DMS153 (cell line): ENCODE data around the gene FBXO7.
A peak's percentile ranks its signal among the peaks of the same experiment; 100 is the strongest.

Experiments used
- DNase-seq: peaks from one replicate; lab custom pipeline; 2025; lab: John Stamatoyannopoulos, UW

FBXO7 gene

GRCh38 chr22:32531931-32532819 lies 57.6 kb downstream of the FBXO7 start:
- peak; percentile 69 for DNase-seq

GRCh38 chr22:32532820-32533128 lies 58.2 kb downstream of the FBXO7 start:
- DNase-seq, result no peak

- DNase-seq, result no peak
Observed at GRCh38 chr22:32533265-32534111, 58.9 kb downstream of the FBXO7 start.

GRCh38 chr22:32534252-32535235 lies 59.9 kb downstream of the FBXO7 start:
- DNase-seq, result no peak

- no peak for DNase-seq
Observed at GRCh38 chr22:32535531-32536190, 61.0 kb downstream of the FBXO7 start.

- DNase-seq, result no peak
Observed at GRCh38 chr22:32536352-32536751, 61.7 kb downstream of the FBXO7 start.

- no peak for DNase-seq
Observed at GRCh38 chr22:32538521-32538920, 63.9 kb downstream of the FBXO7 start.

GRCh38 chr22:32539631-32540421 lies 65.2 kb downstream of the FBXO7 start:
- peak; percentile 76 for DNase-seq

- DNase-seq, result no peak
Observed at GRCh38 chr22:32541481-32541880, 66.9 kb downstream of the FBXO7 start.

GRCh38 chr22:32542066-32542676 lies 67.6 kb downstream of the FBXO7 start:
- DNase-seq, result no peak

GRCh38 chr22:32542677-32543357 lies 68.2 kb downstream of the FBXO7 start:
- DNase-seq, result no peak

- no peak for DNase-seq
Observed at GRCh38 chr22:32544953-32545558, 70.4 kb downstream of the FBXO7 start.

GRCh38 chr22:32545801-32546200 lies 71.2 kb downstream of the FBXO7 start:
- DNase-seq, result no peak

GRCh38 chr22:32546496-32546895 lies 71.9 kb downstream of the FBXO7 start:
- no peak for DNase-seq

- no peak for DNase-seq
Observed at GRCh38 chr22:32546935-32547334, 72.3 kb downstream of the FBXO7 start.

- no peak for DNase-seq
Observed at GRCh38 chr22:32548039-32548438, 73.4 kb downstream of the FBXO7 start.
